Endodermal cell (in vitro differentiated cells): ENCODE measurements around the gene GSC2. TPM values are rescaled to one million over a fixed set of nuclear protein-coding genes. Genes with fewer than 3 reads are reported as not detected.

ENCODE experiments used
- DNase-seq: peaks from one replicate; pipeline ENCODE4 v3.0.0-alpha.2; 2017
- H3K27ac ChIP-seq: 2 replicates; pipeline ENCODE4 v1.5.1; 2013; ENCODE audit warnings: mild to moderate bottlenecking, low read depth, low read length, moderate library complexity
- H3K27me3 ChIP-seq: 2 replicates; pipeline ENCODE4 v1.6.1; 2013; ENCODE audit warnings: mild to moderate bottlenecking, low read length, moderate library complexity; ENCODE audit not compliant: insufficient read depth, control insufficient read depth, poor library complexity, severe bottlenecking
- H3K36me3 ChIP-seq: 2 replicates; pipeline ENCODE4 v1.7.0; 2013; ENCODE audit warnings: mild to moderate bottlenecking, low read length, moderate library complexity; ENCODE audit not compliant: control insufficient read depth, insufficient read depth
- H3K4me1 ChIP-seq: one replicate; pipeline ENCODE4 v1.7.0; 2013; ENCODE audit warnings: low read length; ENCODE audit not compliant: control insufficient read depth, insufficient read depth
- H3K4me3 ChIP-seq: 2 replicates; pipeline ENCODE4 v1.5.1; 2013; ENCODE audit warnings: mild to moderate bottlenecking, low read length, moderate library complexity
- H3K9ac ChIP-seq: 2 replicates; pipeline ENCODE4 v1.6.1; 2013; ENCODE audit warnings: mild to moderate bottlenecking, low read length, moderate library complexity; ENCODE audit not compliant: poor library complexity, severe bottlenecking; ENCODE audit errors: extremely low read depth
- H3K9me3 ChIP-seq: 2 replicates; pipeline ENCODE4 v1.6.1; 2013; ENCODE audit warnings: mild to moderate bottlenecking, low read length, moderate library complexity; ENCODE audit not compliant: control insufficient read depth
- H3K27ac Mint-ChIP-seq: 2 replicates; pipeline ENCODE4 v1.8.0; 2020; ENCODE audit warnings: mixed read lengths
- H3K27me3 Mint-ChIP-seq: 2 replicates; pipeline ENCODE4 v1.8.0; 2021; ENCODE audit warnings: mild to moderate bottlenecking, mixed read lengths; ENCODE audit not compliant: insufficient read depth
- H3K36me3 Mint-ChIP-seq: 2 replicates; pipeline ENCODE4 v1.8.0; 2020; ENCODE audit warnings: low read depth, mixed read lengths
- H3K4me1 Mint-ChIP-seq: 2 replicates; pipeline ENCODE4 v1.8.0; 2020; ENCODE audit warnings: mixed read lengths
- H3K4me3 Mint-ChIP-seq: 2 replicates; pipeline ENCODE4 v1.8.0; 2020; ENCODE audit warnings: mild to moderate bottlenecking, moderate library complexity, mixed read lengths
- H3K9me3 Mint-ChIP-seq: 2 replicates; pipeline ENCODE4 v1.8.0; 2020; ENCODE audit warnings: mild to moderate bottlenecking, mixed read lengths
- CTCF ChIP-seq: fragments of 200-600 bp; sonication (generic); conservative IDR thresholded peaks from 2 replicates; pipeline ENCODE4 v1.5.0; 2021; ENCODE audit warnings: antibody characterized with exemption, mild to moderate bottlenecking
- WGBS, 2 experiments: methylation state at CpG; one replicate each; pipeline versions ENCODE4 v1.1.5 to v1.1.7; 2013; ENCODE audit warnings: missing lambda C conversion rate in 2 of 2, mixed read lengths in 1 of 2; ENCODE audit not compliant: insufficient coverage in 1 of 2, insufficient read length in 1 of 2; 5-methylcytosine and 5-hydroxymethylcytosine counted together
- total RNA-seq, 2 donors: library from RNA; stranded (reverse); fragmentation: NEBNext Ultra II Directional in 1 of 2; extraction: Animal tissue kit (Norgen Biotek cat#: 25700) in 1 of 2; gene quantifications; 2 replicates in 1 of 2; 3 replicates in 1 of 2; pipeline ENCODE4 v1.2.1, GENCODE V29; 2021

Gene GSC2
- total RNA-seq, 2 donors from 2014 or later, result not detected

GRCh38 chr22:19098157-19098556 lies 51.9 kb downstream of the GSC2 start:
- Histone ChIP-seq H3K9me3 (no peaks in the 10 kb centered on the region), H3K27me3 (no peaks in the 10 kb centered on the region), H3K4me1 (no peaks in the 10 kb centered on the region), H3K36me3 (peaks cover 18% of the 10 kb centered on the region), H3K9ac (no peak overlapping the region), H3K4me3 (no peak overlapping the region), H3K27ac (no peak overlapping the region)
- no peak for TF ChIP-seq CTCF
- H3K27me3 Mint-ChIP-seq, result no peaks in the 10 kb centered on the region
- H3K4me1 Mint-ChIP-seq, result no peaks in the 10 kb centered on the region
- peaks cover 22% of the 10 kb centered on the region for H3K36me3 Mint-ChIP-seq
- no peak overlapping the region for H3K4me3 Mint-ChIP-seq
- no peaks in the 10 kb centered on the region for H3K9me3 Mint-ChIP-seq
- peak overlapping the region; percentile 3 for H3K27ac Mint-ChIP-seq
- no peak for DNase-seq
- 96 to 100% methylated on average over 3 to 4 of the region's 4 CpGs for WGBS, 2 experiments

GRCh38 chr22:19097518-19097917 lies 52.6 kb downstream of the GSC2 start:
- H3K36me3 ChIP-seq, result peaks cover 18% of the 10 kb centered on the region
- no peaks in the 10 kb centered on the region for H3K4me1 ChIP-seq
- no peak overlapping the region for H3K4me3 ChIP-seq
- 93 to 96% methylated on average over 2 to 3 of the region's 3 CpGs for WGBS, 2 experiments
- TF ChIP-seq CTCF, result no peak
- no peak overlapping the region for H3K27ac ChIP-seq
- H3K9ac ChIP-seq, result no peak overlapping the region
- H3K27me3 ChIP-seq, result no peaks in the 10 kb centered on the region
- Mint-ChIP-seq H3K4me3 (no peak overlapping the region), H3K27ac (no peak overlapping the region), H3K27me3 (no peaks in the 10 kb centered on the region), H3K9me3 (no peaks in the 10 kb centered on the region), H3K4me1 (no peaks in the 10 kb centered on the region), H3K36me3 (peaks cover 22% of the 10 kb centered on the region)
- H3K9me3 ChIP-seq, result no peaks in the 10 kb centered on the region
- no peak for DNase-seq

Other genes with a start within 250 kb of the GSC2 start
- gene DGCR6, start 244.0 kb downstream of the GSC2 start, total RNA-seq, result 1 to 10 TPM; 2.9 to 4.3 TPM
- 10 to 100 TPM; 65.1 to 67.5 TPM for gene PRODH, start 214.0 kb downstream of the GSC2 start, total RNA-seq
- gene DGCR2, start 27.9 kb downstream of the GSC2 start, total RNA-seq, result 10 to 100 TPM; 54.6 to 62.9 TPM
- gene TSSK2, start 19.0 kb downstream of the GSC2 start, total RNA-seq, result not detected
- 10 to 100 TPM; 14.5 to 14.8 TPM for gene ESS2, start 5.6 kb downstream of the GSC2 start, total RNA-seq
- gene SLC25A1, start 28.4 kb upstream of the GSC2 start, total RNA-seq, result 100 to 1,000 TPM; 111 to 119 TPM
- gene CLTCL1, start 141.4 kb upstream of the GSC2 start, total RNA-seq, result 10 to 100 TPM; 11.8 to 14.4 TPM